Endothelial cell of umbilical vein (primary cell): ENCODE data around the gene C6. TPM values are rescaled to one million over a fixed set of nuclear protein-coding genes. Genes with fewer than 3 reads are reported as not detected.

ENCODE experiments used
- BruUV-seq: library from RNA; stranded (reverse); fragments of 400-500 nt; replicated peaks from 2 replicates; lab custom pipeline; 2021; lab: Mats Ljungman, UMichigan
- CTCF ChIA-PET: fragments of 300-600, 350-600 bp; sonication (Branson Sonifier 250); formaldehyde crosslinking; loops from one replicate; lab custom pipeline; 2021; ENCODE audit warnings: antibody characterized with exemption, inconsistent platforms; lab: Charles Lee
- POLR2A ChIA-PET: fragments of 300-600, 350-600 bp; sonication (Branson Sonifier 250); formaldehyde crosslinking; loops from one replicate; lab custom pipeline; 2021; ENCODE audit warnings: antibody characterized with exemption, inconsistent platforms; lab: Charles Lee
- DNase-seq: peaks from one replicate; pipeline ENCODE4 v3.0.0-alpha.2; 2011; ENCODE audit warnings: low read depth, low spot score
- FAIRE-seq: peaks from 2 replicates; lab custom pipeline; 2011; peaks lifted over from hg19 to GRCh38; lab: Jason Lieb, UNC
- H2AFZ ChIP-seq: 2 replicates; pipeline ENCODE4 v1.6.0; 2012; ENCODE audit warnings: low read depth, low read length, control low read depth, inconsistent platforms
- H3K27ac ChIP-seq: 2 replicates; pipeline ENCODE4 v1.5.1; 2011; ENCODE audit warnings: low read depth, mild to moderate bottlenecking, control low read depth, low read length, moderate library complexity; ENCODE audit not compliant: insufficient read depth
- H3K27me3 ChIP-seq, 2 experiments: 2 replicates each; pipeline versions ENCODE4 v1.6.0 to v1.6.1; 2011; ENCODE audit warnings: low read length in 2 of 2, mixed read lengths in 1 of 2; ENCODE audit not compliant: control insufficient read depth in 2 of 2, insufficient read depth in 2 of 2
- H3K36me3 ChIP-seq, 2 experiments: 2 replicates in 1 of 2; 3 replicates in 1 of 2; pipeline ENCODE4 v1.5.1; 2011; ENCODE audit warnings: low read length in 2 of 2, mild to moderate bottlenecking in 1 of 2, moderate library complexity in 1 of 2; ENCODE audit not compliant: control insufficient read depth in 2 of 2, insufficient read depth in 2 of 2; ENCODE audit errors: extremely low read depth in 1 of 2
- H3K4me1 ChIP-seq: 3 replicates; pipeline ENCODE4 v1.5.1; 2011; ENCODE audit warnings: mild to moderate bottlenecking, low read length; ENCODE audit not compliant: control insufficient read depth, insufficient read depth; ENCODE audit errors: extremely low read depth
- H3K4me2 ChIP-seq: 2 replicates; pipeline ENCODE4 v1.6.1; 2011; ENCODE audit warnings: low read length, control low read depth, mixed read lengths; ENCODE audit not compliant: insufficient read depth
- H3K4me3 ChIP-seq, 3 experiments: fragments of 200-600 bp in 1 of 3; sonication (generic), shearing (Covaris generic) in 1 of 3; replicated peaks in 1 of 3; 2 replicates each; pipeline ENCODE4 v1.5.1; 2011 to 2016; ENCODE audit warnings: control low read depth in 3 of 3, low read length in 3 of 3, mild to moderate bottlenecking in 2 of 3, inconsistent platforms in 1 of 3, low read depth in 1 of 3, moderate library complexity in 1 of 3; ENCODE audit not compliant: insufficient read depth in 1 of 3
- H3K79me2 ChIP-seq: 2 replicates; pipeline ENCODE4 v1.6.0; 2012; ENCODE audit warnings: low read length, inconsistent platforms; ENCODE audit not compliant: control insufficient read depth, insufficient read depth
- H3K9ac ChIP-seq: replicated peaks from 2 replicates; pipeline ENCODE3; 2011; ENCODE audit warnings: low read length, control low read depth; ENCODE audit not compliant: insufficient read depth; ENCODE audit errors: extremely low read depth
- H3K9me1 ChIP-seq: replicated peaks from 3 replicates; pipeline ENCODE4 v1.6.0; 2011; ENCODE audit warnings: mild to moderate bottlenecking, low read length; ENCODE audit not compliant: control insufficient read depth, insufficient read depth; ENCODE audit errors: extremely low read depth
- H3K9me3 ChIP-seq: replicated peaks from 2 replicates; pipeline ENCODE4 v1.5.1; 2012; ENCODE audit warnings: low read length, inconsistent platforms; ENCODE audit not compliant: control insufficient read depth, insufficient read depth
- H4K20me1 ChIP-seq: replicated peaks from 2 replicates; pipeline ENCODE3; 2011; ENCODE audit warnings: mild to moderate bottlenecking, low read length; ENCODE audit not compliant: control insufficient read depth, insufficient read depth; ENCODE audit errors: extremely low read depth
- CTCF ChIP-seq, 2 donors: IDR thresholded peaks; 1 replicate in 1 of 2; 2 replicates in 1 of 2; pipeline ENCODE4 v1.5.1; 2011; ENCODE audit warnings: low read length in 2 of 2, mild to moderate bottlenecking in 2 of 2, moderate library complexity in 2 of 2, control low read depth in 1 of 2, inconsistent platforms in 1 of 2, low read depth in 1 of 2; ENCODE audit not compliant: insufficient read depth in 1 of 2; ENCODE audit errors: extremely low read depth in 1 of 2
- EZH2 ChIP-seq: IDR thresholded peaks from 2 replicates; pipeline ENCODE4 v1.6.1; 2012; ENCODE audit warnings: borderline replicate concordance, low read depth, mild to moderate bottlenecking, moderate library complexity, low read length, inconsistent platforms; ENCODE audit not compliant: severe bottlenecking
- FOS ChIP-seq: IDR thresholded peaks from 2 replicates; pipeline ENCODE4 v1.6.1; 2011; ENCODE audit warnings: mild to moderate bottlenecking, low read length, moderate library complexity, borderline replicate concordance; ENCODE audit not compliant: insufficient read depth
- GATA2 ChIP-seq: IDR thresholded peaks from 2 replicates; pipeline ENCODE4 v1.7.0; 2011; ENCODE audit warnings: low read depth, mild to moderate bottlenecking, moderate library complexity, mixed read lengths, low read length; ENCODE audit not compliant: insufficient read length, insufficient read depth
- JUN ChIP-seq: IDR thresholded peaks from 2 replicates; pipeline ENCODE4 v1.6.1; 2011; ENCODE audit warnings: borderline replicate concordance, low read depth; ENCODE audit not compliant: insufficient read length, insufficient read depth
- MAX ChIP-seq: IDR thresholded peaks from 2 replicates; pipeline ENCODE4 v1.6.1; 2011; ENCODE audit not compliant: insufficient read depth, insufficient read length
- MYC ChIP-seq: IDR thresholded peaks from one replicate; pipeline ENCODE4 v1.6.1; 2011; ENCODE audit warnings: mild to moderate bottlenecking, low read depth, low read length
- POLR2A ChIP-seq: IDR thresholded peaks from 2 replicates; pipeline ENCODE4 v1.6.1; 2012; ENCODE audit warnings: low read depth, mild to moderate bottlenecking, control low read depth, low read length
- POLR2AphosphoS5 ChIP-seq: IDR thresholded peaks from 2 replicates; pipeline ENCODE4 v1.6.1; 2012; ENCODE audit warnings: low read depth, mild to moderate bottlenecking, control low read depth, low read length, moderate library complexity; ENCODE audit not compliant: insufficient read depth
- dilution Hi-C: fragments of 300-500 bp; cut with MboI; formaldehyde crosslinking; loops from one replicate; pipeline ENCODE4 v1.15.0; 2019; ENCODE audit warnings: low sequenced_read_pairs; ENCODE audit not compliant: extremely low pct_ligation_motif_present
- intact Hi-C: fragments of 100-400 bp; cut with micrococcal nuclease; formaldehyde crosslinking; loops from one replicate; pipeline ENCODE4 v1.10.0; 2022
- polyA plus RNA-seq, 4 experiments: library from polyadenylated mRNA; depleted of rRNA in 3 of 4; stranded (reverse) in 3 of 4; unstranded in 1 of 4; fragments of >200 nt; gene quantifications; 2 replicates each; pipeline versions ENCODE4 v1.2.1 to v1.2.3, GENCODE V29; 2011 to 2012; ENCODE audit warnings: missing spikeins in 1 of 4
- total RNA-seq: library from RNA; stranded (reverse); gene quantifications from 2 replicates; pipeline ENCODE4 v1.2.3, GENCODE V29; 2021

The C6 gene
- total and polyA plus RNA-seq, 2 donors (not counting 3 experiments of a cell fraction or from before 2014, with no cell fraction given) = not detected

GRCh38 chr5:41122459-41122858 is 90.9 kb downstream of the C6 start:
- Histone ChIP-seq H3K9ac (no peak overlapping the region), H3K79me2 (no peaks in the 10 kb centered on the region), H4K20me1 (no peaks in the 10 kb centered on the region), H3K4me1 (no peaks in the 10 kb centered on the region), H3K4me3 (no peak overlapping the region), H3K4me2 (no peak overlapping the region), H3K9me1 (no peaks in the 10 kb centered on the region), H3K27ac (no peak overlapping the region), H3K36me3 (no peaks in the 10 kb centered on the region), H3K27me3 (no peaks in the 10 kb centered on the region), H3K9me3 (no peaks in the 10 kb centered on the region), H2AFZ (no peak overlapping the region)
- POLR2A ChIA-PET = no interaction called here
- no TSS peak for BruUV-seq
- FAIRE-seq (no peak), DNase-seq (no peak)
- intact Hi-C loops = no loop called here
- CTCF ChIA-PET = no interaction called here
- dilution Hi-C loops = no loop called here
- no peak for TF ChIP-seq CTCF (IDR thresholded peaks at IDR 0.05; ENCODE audit: extremely low read depth in 1 of 2, insufficient read depth in 1 of 2, low read depth in 1 of 2, low read length in 2 of 2)
- no peak for TF ChIP-seq MYC
- TF ChIP-seq POLR2AphosphoS5 = no peak

GRCh38 chr5:41120600-41120999 is 92.7 kb downstream of the C6 start:
- FAIRE-seq (no peak), DNase-seq (no peak)
- Histone ChIP-seq H3K4me1 (no peaks in the 10 kb centered on the region), H3K4me3 (no peak overlapping the region), H2AFZ (no peak overlapping the region), H3K9me1 (no peaks in the 10 kb centered on the region), H3K9ac (no peak overlapping the region), H3K27me3 (no peaks in the 10 kb centered on the region), H3K9me3 (no peaks in the 10 kb centered on the region), H3K4me2 (no peak overlapping the region), H3K27ac (no peak overlapping the region), H4K20me1 (no peaks in the 10 kb centered on the region), H3K79me2 (no peaks in the 10 kb centered on the region), H3K36me3 (no peaks in the 10 kb centered on the region)
- dilution Hi-C loops = no loop called here
- POLR2A ChIA-PET = no interaction called here
- intact Hi-C loops = no loop called here
- CTCF ChIA-PET = no interaction called here
- TF ChIP-seq POLR2A (no peak), JUN (no peak), GATA2 (no peak), POLR2AphosphoS5 (no peak), EZH2 (no peak), MAX (no peak), CTCF (IDR thresholded peaks at IDR 0.05; ENCODE audit: extremely low read depth in 1 of 2, insufficient read depth in 1 of 2, low read depth in 1 of 2, low read length in 2 of 2) (no peak), MYC (no peak), FOS (no peak)
- no TSS peak for BruUV-seq
